NOMO-1 treated with dmso at 0.1 percent for 144 hours (cell line): ENCODE data around the gene KRT84.
"Not testable (repeated sequence)": the region's sequence is repeated elsewhere in the genome, so short reads cannot be mapped to it uniquely, and the experiment has no call there.

Experiments used
- DNase-seq: peaks from one replicate; lab custom pipeline; 2025; ENCODE audit not compliant: unreplicated experiment; lab: John Stamatoyannopoulos, UW

KRT84 gene

GRCh38 chr12:52346593-52346992 lies 38.9 kb downstream of the KRT84 start:
- DNase-seq, result no peak

DNA sequence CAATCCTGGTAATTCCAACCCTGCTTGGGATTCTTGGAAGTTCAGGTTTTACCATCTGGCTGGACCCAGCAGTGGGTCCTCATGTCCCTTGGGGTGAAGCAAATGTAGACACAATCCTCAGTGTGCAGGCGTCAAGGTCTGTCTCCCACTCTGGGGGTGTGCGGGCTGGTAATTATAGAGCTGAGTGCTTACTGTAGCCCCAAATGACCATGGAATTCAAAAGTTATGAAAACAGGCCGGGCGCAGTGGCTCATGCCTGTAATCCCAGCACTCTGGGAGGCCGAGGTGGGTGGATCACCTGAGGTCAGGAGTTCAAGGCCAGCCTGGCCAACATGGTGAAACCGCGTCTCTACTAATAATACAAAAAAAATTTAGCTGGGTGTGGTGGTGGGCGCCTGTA lies 40.4 kb downstream of the KRT84 start:
- DNase-seq, result not testable (repeated sequence)

GRCh38 chr12:52344111-52344510 lies 41.3 kb downstream of the KRT84 start:
- no peak for DNase-seq

DNA sequence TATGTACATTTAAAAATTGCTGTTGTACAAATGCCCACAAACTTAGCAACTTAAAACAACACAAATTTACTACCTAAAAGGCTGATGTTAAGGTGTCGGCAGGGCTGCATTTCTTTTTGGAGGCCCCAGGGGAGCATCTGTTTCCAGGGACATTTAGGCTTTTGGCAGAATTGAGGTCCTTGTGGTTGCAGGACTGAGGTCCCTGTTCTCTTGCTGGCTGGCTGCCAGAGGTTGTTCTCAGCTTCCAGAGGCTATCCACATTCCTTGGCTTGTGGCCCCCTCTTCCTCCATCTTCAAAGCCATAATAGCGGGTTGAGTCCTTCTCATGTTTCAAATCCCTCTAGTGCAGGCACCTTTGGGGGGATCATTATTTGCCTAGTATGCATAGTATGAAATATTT lies 41.9 kb downstream of the KRT84 start:
- DNase-seq, result no peak

GRCh38 chr12:52342781-52343490 lies 42.5 kb downstream of the KRT84 start:
- DNase-seq, result no peak

- no peak for DNase-seq
Measured at GRCh38 chr12:52341066-52341580, 44.3 kb downstream of the KRT84 start.

DNA sequence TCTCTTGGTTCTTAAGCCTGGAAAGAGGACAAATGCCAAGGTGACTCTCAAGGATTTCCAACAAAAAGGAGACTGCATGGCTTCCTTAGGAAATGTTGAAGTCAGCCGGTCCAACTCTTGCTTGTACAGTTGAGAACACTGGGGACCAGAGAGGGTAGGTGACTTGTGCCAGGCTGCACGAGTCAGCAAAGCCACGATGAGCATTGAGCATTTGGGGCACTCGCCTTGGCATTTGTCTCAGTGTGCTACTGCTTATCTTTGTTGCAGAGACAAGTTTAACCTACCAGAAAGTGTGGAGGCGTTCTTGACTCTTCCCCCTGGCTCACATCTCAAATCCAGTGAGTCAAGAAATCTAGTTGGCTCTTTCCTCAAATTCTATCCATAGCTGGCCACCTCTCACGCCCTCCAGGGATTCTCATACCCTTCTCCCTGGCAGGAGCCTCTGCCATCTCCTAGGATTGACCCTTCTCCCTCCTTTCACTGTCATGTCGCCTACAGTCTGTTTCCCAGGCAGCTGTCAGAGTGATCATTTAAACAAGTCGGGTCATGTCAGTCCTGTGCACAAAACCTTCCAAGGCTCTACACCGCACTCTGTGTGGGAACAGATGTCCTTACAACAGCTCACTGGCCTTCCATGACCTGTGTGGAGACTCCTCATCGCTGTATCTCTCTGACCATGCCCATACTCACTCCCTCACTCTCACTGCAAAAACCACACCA lies 47.1 kb downstream of the KRT84 start:
- DNase-seq, result no peak

DNA sequence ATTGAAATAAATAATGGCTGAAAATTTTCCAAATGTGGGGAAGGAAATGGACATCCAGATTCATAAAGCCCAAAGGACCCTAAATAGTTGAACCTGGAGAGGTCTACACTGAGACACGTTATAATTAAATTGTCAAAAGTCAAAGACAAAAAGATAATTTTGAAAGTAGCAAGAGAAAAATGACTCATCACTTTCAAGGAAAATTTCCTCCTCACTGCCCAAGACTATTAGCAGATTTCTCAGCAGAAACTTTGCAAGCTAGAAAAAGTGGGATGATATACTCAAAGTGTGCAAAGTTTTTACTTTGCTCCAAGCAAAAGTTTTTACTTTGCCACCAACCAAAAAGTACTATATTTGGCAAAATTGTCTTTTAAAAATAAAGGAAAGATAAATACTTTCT lies 48.4 kb downstream of the KRT84 start:
- no peak for DNase-seq

GRCh38 chr12:52336641-52337040 lies 48.8 kb downstream of the KRT84 start:
- no peak for DNase-seq

GRCh38 chr12:52335598-52336262 lies 49.7 kb downstream of the KRT84 start:
- DNase-seq, result no peak

DNA sequence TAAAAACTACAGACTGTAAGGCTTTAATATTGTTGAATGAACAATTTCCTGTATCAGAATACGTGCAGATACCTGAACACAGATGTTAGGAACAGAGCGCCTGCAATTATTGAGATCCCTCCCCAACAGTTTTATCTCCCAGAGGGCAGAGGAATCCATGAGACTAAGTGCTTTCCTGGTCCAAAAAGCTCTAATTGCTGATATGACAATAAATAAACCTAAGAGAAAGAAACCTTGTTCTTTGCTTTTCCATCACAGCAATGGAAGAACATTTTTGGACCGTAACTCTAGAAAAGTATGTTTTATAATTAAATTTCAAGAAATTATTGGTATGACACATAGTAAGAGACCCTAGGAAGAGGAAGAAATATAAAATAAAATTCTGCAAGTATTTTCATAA lies 51.3 kb downstream of the KRT84 start:
- DNase-seq, result no peak

GRCh38 chr12:52333321-52333720 lies 52.1 kb downstream of the KRT84 start:
- no peak for DNase-seq

DNA sequence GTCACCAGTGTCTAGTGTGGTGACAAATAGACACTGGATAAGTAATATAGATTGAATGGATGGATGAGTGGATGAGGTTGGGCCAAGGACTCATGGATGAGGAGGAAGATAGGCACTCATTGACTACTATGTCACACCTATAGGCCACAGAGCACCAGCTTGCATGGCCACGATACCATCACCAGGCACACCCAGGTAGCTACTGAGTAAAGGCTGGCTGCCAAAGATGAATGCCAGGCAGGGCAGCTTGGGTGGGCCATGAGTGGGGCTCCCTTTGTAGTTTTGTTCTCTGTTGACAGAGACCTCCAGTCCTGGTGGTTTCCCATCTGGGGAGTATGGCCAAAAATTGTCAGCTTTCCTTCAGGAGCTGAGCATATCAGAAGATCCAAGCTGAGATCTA lies 53.1 kb downstream of the KRT84 start:
- no peak for DNase-seq

- DNase-seq, result no peak
Measured at GRCh38 chr12:52331833-52332232, 53.6 kb downstream of the KRT84 start.

DNA sequence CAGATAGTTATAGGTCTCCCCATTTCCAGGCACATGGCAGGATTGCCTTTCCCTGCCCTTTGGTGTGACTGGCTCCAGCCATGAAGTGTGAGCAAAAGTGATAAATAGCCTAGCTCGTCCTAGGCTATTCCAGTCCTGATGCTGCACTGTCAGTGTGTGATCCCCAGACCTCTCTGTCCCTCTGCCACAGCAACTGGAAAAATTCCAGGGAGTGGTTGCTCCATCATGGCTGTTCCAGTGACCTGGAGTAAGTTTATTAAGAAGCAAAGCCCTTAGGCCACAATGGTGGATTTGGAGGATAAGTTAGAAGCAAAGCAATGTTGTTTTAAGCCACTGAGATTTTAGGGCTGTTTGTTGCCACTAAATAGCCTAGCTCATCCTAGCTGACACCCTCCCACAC lies 54.4 kb downstream of the KRT84 start:
- DNase-seq, result no peak

DNA sequence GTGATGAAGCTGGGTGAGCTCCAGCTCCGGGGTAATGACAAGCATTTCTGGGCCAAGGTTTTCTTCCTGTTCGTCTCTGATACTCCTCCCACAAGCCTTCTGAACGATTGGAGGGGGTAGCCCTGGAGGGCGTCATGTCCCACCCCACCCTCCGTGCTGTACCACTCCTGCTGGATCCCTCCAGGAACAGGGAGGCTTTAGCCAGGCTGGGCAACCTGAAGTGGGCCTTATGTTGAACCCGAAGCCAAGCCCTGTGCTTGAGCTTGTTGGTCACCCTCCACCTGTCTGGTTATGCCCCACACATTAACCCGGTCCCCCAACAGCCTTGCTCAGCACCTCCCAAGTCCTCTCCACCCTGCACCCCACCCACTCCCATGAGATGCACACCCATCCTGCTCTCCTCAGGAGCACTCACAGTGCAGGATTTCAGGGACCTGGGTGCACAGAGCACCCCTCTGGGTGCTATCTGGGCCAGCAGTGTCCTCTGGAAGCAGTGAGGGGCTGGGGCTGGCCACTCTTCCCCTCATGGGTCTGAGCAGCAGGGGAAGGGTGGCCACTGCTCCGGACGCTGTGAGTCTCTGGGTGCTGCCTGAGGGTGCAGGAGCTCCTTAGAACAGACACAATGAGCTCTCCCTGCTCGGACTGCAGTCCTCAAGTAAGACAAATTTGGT lies 57.5 kb downstream of the KRT84 start:
- no peak for DNase-seq
